ENCODE measurements around the gene SLC26A5.

Gene SLC26A5

GRCh38 chr7:103423467-103424179 lies 22.4 kb downstream of the SLC26A5 start:
- TF ChIP-seq GATA2 (IDR thresholded peaks at IDR 0.05; ENCODE audit: low read depth, low read length) (no peak), GATA3 (IDR thresholded peaks at IDR 0.05; ENCODE audit: low read depth, low read length) (no peak)

GRCh38 chr7:103420857-103421384 lies 25.1 kb downstream of the SLC26A5 start:
- TF ChIP-seq GATA3 (IDR thresholded peaks at IDR 0.05; ENCODE audit: low read depth, low read length) (no peak), GATA2 (IDR thresholded peaks at IDR 0.05; ENCODE audit: low read depth, low read length) (no peak)

DNA sequence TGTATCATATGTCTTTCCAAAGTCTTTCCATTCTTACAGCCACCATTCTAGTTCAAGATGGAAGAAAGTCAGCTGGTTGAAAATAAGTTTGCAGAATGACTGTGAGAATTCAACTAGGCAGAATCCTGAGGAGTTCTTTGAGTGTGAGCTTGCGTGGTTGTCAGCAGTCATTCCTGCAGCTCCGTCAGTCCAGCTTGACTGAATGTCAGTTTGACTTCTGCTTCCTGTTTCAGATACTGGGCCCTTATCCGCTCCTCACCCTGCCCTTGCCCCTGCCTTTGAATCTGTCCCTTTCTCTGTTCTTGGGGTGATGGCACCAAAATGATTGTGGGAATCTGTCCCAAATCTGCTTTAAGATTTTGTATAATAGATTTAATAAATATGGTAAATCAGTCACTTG lies 27.8 kb downstream of the SLC26A5 start:
- TF ChIP-seq GATA2 (IDR thresholded peaks at IDR 0.05; ENCODE audit: low read depth, low read length) (no peak), GATA3 (IDR thresholded peaks at IDR 0.05; ENCODE audit: low read depth, low read length) (no peak)

DNA sequence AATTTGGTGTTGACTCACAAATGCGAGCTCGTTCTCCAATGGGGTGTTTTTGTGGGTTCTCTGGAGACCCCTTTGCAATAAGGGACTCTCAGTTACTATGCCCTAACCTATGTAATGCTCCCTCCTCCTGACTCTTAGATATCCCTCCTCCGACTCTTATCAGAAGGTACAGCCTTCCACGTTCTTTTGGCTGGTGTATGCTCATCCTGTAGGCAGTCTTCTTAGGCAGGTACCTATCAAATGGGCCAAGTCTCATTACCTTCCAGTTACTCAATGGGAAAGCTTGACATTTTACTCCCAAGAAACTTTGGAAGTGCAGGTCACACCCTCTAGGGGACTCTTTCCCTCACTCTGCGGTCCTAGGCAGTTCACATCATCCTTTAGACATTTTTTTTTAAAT lies 32.6 kb downstream of the SLC26A5 start:
- no peak for TF ChIP-seq GATA2 (IDR thresholded peaks at IDR 0.05; ENCODE audit: low read depth, low read length)
- no peak for TF ChIP-seq GATA3 (IDR thresholded peaks at IDR 0.05; ENCODE audit: low read depth, low read length)

- no peak for TF ChIP-seq GATA3 (IDR thresholded peaks at IDR 0.05; ENCODE audit: low read depth, low read length)
- TF ChIP-seq GATA2 (IDR thresholded peaks at IDR 0.05; ENCODE audit: low read depth, low read length): no peak
Measured at GRCh38 chr7:103412151-103412550, 33.9 kb downstream of the SLC26A5 start.

DNA sequence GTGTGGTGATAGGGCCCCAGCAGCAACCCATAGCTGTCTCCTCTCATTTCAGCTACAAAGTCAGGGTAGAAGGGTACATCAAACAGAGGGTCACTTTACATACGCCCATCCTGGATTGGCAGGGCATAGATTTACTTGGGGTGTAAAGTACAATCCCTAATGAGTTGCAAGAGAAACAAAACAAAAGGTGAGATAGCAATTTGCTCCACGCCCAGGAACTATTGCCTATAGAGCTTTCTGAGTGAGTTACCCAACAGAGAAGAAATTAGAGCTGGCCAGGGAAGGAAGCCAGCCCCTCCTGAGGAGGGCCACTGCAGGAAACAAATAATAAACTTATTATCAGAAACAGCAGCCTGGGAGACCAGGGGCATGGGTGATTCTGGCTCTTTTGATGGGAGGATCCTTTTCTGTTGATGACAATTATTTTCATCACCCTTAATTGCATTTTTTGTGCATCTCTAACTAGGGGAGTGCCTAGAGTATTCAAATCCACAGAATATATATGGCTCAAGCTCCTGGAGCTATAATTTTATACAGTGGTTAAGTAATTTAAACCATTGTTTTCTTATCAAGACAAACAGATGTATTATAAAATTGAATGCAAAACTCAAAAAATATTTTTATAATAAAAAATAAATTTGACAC lies 47.4 kb downstream of the SLC26A5 start:
- TF ChIP-seq GATA3 (IDR thresholded peaks at IDR 0.05; ENCODE audit: low read depth, low read length) (no peak), GATA2 (IDR thresholded peaks at IDR 0.05; ENCODE audit: low read depth, low read length) (no peak)

GRCh38 chr7:103396471-103396870 lies 49.5 kb downstream of the SLC26A5 start:
- no peak for TF ChIP-seq GATA3 (IDR thresholded peaks at IDR 0.05; ENCODE audit: low read depth, low read length)
- TF ChIP-seq GATA2 (IDR thresholded peaks at IDR 0.05; ENCODE audit: low read depth, low read length): no peak

DNA sequence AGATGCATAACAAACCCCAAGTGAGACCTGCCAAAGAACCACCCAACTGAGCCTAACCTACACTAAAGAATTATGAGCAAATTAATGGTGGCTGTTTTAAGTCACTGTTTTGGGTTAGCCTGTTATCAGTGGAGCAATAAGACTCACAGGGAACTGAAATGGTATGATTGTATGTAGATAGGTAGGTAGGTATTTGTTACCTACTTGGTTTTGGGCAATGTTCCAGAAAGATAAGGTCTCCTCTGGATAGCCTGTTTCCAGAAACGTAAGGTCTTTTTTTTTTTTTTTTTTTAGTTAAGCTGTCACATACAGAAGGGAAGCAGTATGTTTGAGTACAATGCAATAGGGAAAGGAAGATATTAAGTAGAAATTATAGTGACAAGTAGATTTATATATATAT lies 50.9 kb downstream of the SLC26A5 start:
- no peak for TF ChIP-seq GATA3 (IDR thresholded peaks at IDR 0.05; ENCODE audit: low read depth, low read length)
- no peak for TF ChIP-seq GATA2 (IDR thresholded peaks at IDR 0.05; ENCODE audit: low read depth, low read length)

GRCh38 chr7:103394566-103394965 lies 51.4 kb downstream of the SLC26A5 start:
- TF ChIP-seq GATA3 (IDR thresholded peaks at IDR 0.05; ENCODE audit: low read depth, low read length) (no peak), GATA2 (IDR thresholded peaks at IDR 0.05; ENCODE audit: low read depth, low read length) (no peak)

DNA sequence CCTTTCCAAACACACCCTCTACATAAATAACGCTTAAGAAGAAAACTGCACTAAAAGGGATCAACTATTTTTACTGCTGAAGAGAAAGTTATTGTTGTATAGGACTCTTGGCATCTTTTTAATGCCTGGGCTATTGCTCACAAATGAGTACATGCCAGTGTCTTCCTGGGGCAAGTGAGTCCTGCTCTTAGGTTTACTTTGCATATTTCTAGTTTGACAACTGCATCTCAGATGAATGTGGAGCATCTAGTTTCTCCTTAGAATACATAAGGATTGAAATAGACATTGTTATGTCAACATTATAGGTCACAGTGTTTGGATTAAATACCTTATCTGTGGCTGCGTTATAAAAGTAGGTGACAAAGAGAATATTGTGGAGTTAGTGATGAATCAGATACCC lies 54.0 kb downstream of the SLC26A5 start:
- TF ChIP-seq GATA3 (IDR thresholded peaks at IDR 0.05; ENCODE audit: low read depth, low read length) (no peak), GATA2 (IDR thresholded peaks at IDR 0.05; ENCODE audit: low read depth, low read length) (no peak)

DNA sequence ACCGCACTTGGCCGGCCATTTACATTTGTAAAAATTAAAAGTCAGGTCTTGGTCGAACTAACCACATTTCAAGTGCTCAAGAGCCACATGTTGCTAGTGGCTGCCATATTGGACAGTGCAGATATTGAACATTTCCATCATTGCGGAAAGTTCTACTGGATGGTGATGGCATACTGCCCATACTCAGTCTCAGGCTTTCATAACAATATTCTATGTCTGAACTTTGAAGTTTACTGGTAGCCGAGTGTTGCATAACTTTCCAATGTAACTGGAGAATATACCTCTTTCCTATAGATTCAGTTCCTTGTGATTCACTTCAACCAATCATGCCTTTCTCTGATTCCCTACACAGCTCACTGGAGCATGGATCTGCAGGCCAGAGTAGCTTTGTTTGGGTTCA lies 54.9 kb downstream of the SLC26A5 start:
- TF ChIP-seq GATA3 (IDR thresholded peaks at IDR 0.05; ENCODE audit: low read depth, low read length): no peak
- TF ChIP-seq GATA2 (IDR thresholded peaks at IDR 0.05; ENCODE audit: low read depth, low read length): no peak

- TF ChIP-seq GATA2 (IDR thresholded peaks at IDR 0.05; ENCODE audit: low read depth, low read length) (no peak), GATA3 (IDR thresholded peaks at IDR 0.05; ENCODE audit: low read depth, low read length) (no peak)
Measured at GRCh38 chr7:103389263-103389662, 56.7 kb downstream of the SLC26A5 start.

DNA sequence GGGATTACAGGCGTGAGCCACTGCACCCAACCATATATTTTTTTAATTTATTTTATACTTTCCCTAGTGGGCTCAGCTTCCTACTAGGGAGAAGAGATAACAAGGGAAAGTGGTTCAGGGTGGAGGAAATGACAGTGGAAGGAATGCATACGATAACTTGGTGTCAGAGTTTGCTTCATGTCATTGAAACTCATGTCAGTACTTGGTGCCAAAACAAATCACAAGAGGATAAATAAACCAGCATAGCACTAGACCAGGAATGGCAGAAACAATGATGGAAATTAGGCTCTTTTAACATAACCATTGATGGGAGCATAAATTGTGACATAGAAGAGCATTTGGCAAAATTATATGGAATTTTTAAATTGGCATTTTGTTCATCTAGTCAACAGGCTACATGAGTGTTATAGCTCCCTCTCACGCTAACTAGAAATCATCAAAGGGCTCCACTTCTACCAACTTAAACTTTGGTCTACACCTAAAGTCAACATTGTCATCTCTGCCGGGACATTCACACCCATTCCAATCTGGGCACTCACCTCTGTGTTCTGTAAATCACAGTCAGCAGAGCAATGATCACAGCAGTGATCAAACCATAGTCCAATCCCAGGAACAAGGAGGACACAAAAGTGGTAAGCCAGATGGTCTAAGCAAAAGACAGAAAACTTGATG lies 57.4 kb downstream of the SLC26A5 start:
- TF ChIP-seq GATA3 (IDR thresholded peaks at IDR 0.05; ENCODE audit: low read depth, low read length) (no peak), GATA2 (IDR thresholded peaks at IDR 0.05; ENCODE audit: low read depth, low read length) (no peak)

- TF ChIP-seq GATA2 (IDR thresholded peaks at IDR 0.05; ENCODE audit: low read depth, low read length) (no peak), GATA3 (IDR thresholded peaks at IDR 0.05; ENCODE audit: low read depth, low read length) (no peak)
Measured at GRCh38 chr7:103387242-103387641, 58.8 kb downstream of the SLC26A5 start.

DNA sequence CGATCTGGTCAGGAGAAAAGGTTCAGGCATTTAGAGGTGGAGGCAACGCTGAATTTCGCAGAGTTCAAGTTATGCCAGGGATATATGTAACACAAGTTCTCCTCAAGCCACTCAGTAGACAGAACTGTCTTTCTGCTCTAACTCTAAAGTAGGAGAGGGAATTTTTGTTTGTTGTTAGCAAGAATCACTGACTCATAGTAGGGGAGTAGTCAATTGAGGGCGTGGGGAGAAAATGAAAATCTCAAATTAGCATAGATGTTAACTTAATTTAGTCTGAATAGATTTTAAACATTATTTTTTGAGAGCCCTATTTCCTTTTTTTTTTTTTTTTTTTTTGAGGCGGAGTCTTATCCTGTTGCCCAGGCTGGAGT lies 64.0 kb downstream of the SLC26A5 start:
- TF ChIP-seq GATA2 (IDR thresholded peaks at IDR 0.05; ENCODE audit: low read depth, low read length) (no peak), GATA3 (IDR thresholded peaks at IDR 0.05; ENCODE audit: low read depth, low read length) (no peak)

Measured in SH-SY5Y (cell line).